GM18505 (cell line): ENCODE results near the gene SCAMP4.
A peak's percentile ranks its signal among the peaks of the same experiment; 100 is the strongest.
"Not testable (repeated sequence)": the region's sequence is repeated elsewhere in the genome, so short reads cannot be mapped to it uniquely, and the experiment has no call there.

Source experiments
- ATAC-seq: cut with Tn5 transposase; IDR thresholded peaks from one replicate; pipeline ENCODE4 v1.9.1; 2021; ENCODE audit not compliant: unreplicated experiment
- POLR2A ChIP-seq: IDR thresholded peaks from 4 replicates; pipeline ENCODE4 v1.6.1; 2011; ENCODE audit warnings: borderline replicate concordance; ENCODE audit not compliant: insufficient read depth, insufficient read length; ENCODE audit errors: extremely low read depth

The SCAMP4 gene

GRCh38 chr19:1874554-1875185 is 30.5 kb upstream of the SCAMP4 start:
- TF ChIP-seq POLR2A = no peak
- no peak for ATAC-seq

- peak; percentile 8 for ATAC-seq
These were observed 29.9 kb upstream of the SCAMP4 start for GRCh38 chr19:1875265-1875645.

GRCh38 chr19:1875646-1876495 is 29.3 kb upstream of the SCAMP4 start:
- peak; percentile 80 for ATAC-seq

GRCh38 chr19:1876496-1877279 is 28.5 kb upstream of the SCAMP4 start:
- ATAC-seq = not testable (repeated sequence)

More at GRCh38 chr19:1875646-1876495, 29.3 kb upstream of the SCAMP4 start:
- peak; percentile 85 for TF ChIP-seq POLR2A

- ATAC-seq = not testable (repeated sequence)
These were observed 27.9 kb upstream of the SCAMP4 start for GRCh38 chr19:1877280-1877660.

GRCh38 chr19:1878583-1878982 is 26.6 kb upstream of the SCAMP4 start:
- not testable (repeated sequence) for ATAC-seq

- not testable (repeated sequence) for ATAC-seq
These were observed 25.2 kb upstream of the SCAMP4 start for GRCh38 chr19:1879982-1880381.

GRCh38 chr19:1880611-1881392 is 24.4 kb upstream of the SCAMP4 start:
- TF ChIP-seq POLR2A = no peak
- ATAC-seq = no peak

- ATAC-seq = not testable (repeated sequence)
These were observed 23.7 kb upstream of the SCAMP4 start for GRCh38 chr19:1881393-1882088.

GRCh38 chr19:1882089-1882785 is 23.0 kb upstream of the SCAMP4 start:
- no peak for TF ChIP-seq POLR2A
- ATAC-seq = no peak

- no peak for TF ChIP-seq POLR2A
- ATAC-seq = no peak
These were observed 22.2 kb upstream of the SCAMP4 start for GRCh38 chr19:1882786-1883692.

GRCh38 chr19:1883784-1884183 is 21.4 kb upstream of the SCAMP4 start:
- no peak for ATAC-seq
- TF ChIP-seq POLR2A = no peak

- no peak for ATAC-seq
- TF ChIP-seq POLR2A = peak; percentile 17
These were observed 20.9 kb upstream of the SCAMP4 start for GRCh38 chr19:1884291-1884718.
